DOHH2 (cell line): ENCODE results near the gene PRKAR2B.

Experiments
- H3F3A ChIP-seq: fragments of 200-600 bp; sonication (generic), shearing (Covaris generic); 2 replicates; pipeline ENCODE4 v1.6.0; 2016; ENCODE audit warnings: antibody characterized with exemption, mild to moderate bottlenecking; ENCODE audit not compliant: control insufficient read depth, insufficient read depth
- H3K27ac ChIP-seq: fragments of 200-600 bp; sonication (generic); 2 replicates; pipeline ENCODE4 v1.5.1; 2014; ENCODE audit warnings: low read depth, mild to moderate bottlenecking, low read length, moderate library complexity
- H3K27me3 ChIP-seq: fragments of 200-600 bp; sonication (generic); 2 replicates; pipeline ENCODE4 v1.6.1; 2014; ENCODE audit warnings: mild to moderate bottlenecking, low read length, mixed read lengths; ENCODE audit not compliant: control insufficient read depth
- H3K36me3 ChIP-seq: fragments of 200-600 bp; sonication (generic); 2 replicates; pipeline ENCODE4 v1.6.1; 2014; ENCODE audit warnings: mild to moderate bottlenecking, low read length, moderate library complexity, mixed read lengths; ENCODE audit not compliant: control insufficient read depth
- H3K4me1 ChIP-seq: fragments of 200-600 bp; sonication (generic); 2 replicates; pipeline ENCODE4 v1.6.1; 2014; ENCODE audit warnings: mild to moderate bottlenecking, low read length, mixed read lengths; ENCODE audit not compliant: control insufficient read depth
- H3K4me2 ChIP-seq: fragments of 200-600 bp; sonication (generic); 2 replicates; pipeline ENCODE4 v1.6.0; 2014; ENCODE audit warnings: mild to moderate bottlenecking, low read length, moderate library complexity
- H3K4me3 ChIP-seq: fragments of 200-600 bp; sonication (generic); 2 replicates; pipeline ENCODE4 v1.5.1; 2014; ENCODE audit warnings: mild to moderate bottlenecking, low read length, mixed read lengths
- H3K79me2 ChIP-seq: fragments of 200-600 bp; sonication (generic); 2 replicates; pipeline ENCODE4 v1.6.1; 2014; ENCODE audit warnings: mild to moderate bottlenecking, low read length, mixed read lengths; ENCODE audit not compliant: control insufficient read depth
- H3K9me2 ChIP-seq: fragments of 200-600 bp; sonication (generic); replicated peaks from 2 replicates; pipeline ENCODE4 v1.6.1; 2014; ENCODE audit warnings: mild to moderate bottlenecking, low read length, mixed read lengths; ENCODE audit not compliant: control insufficient read depth
- H3K9me3 ChIP-seq: fragments of 200-600 bp; sonication (generic); 2 replicates; pipeline ENCODE4 v1.6.1; 2014; ENCODE audit warnings: antibody characterized with exemption, low read length, mixed read lengths; ENCODE audit not compliant: control insufficient read depth, insufficient read depth
- H4K20me1 ChIP-seq: fragments of 200-600 bp; sonication (generic); 2 replicates; pipeline ENCODE4 v1.6.0; 2014; ENCODE audit warnings: low read depth, mild to moderate bottlenecking, antibody characterized with exemption, low read length, moderate library complexity; ENCODE audit not compliant: control insufficient read depth, insufficient read depth
- CTCF ChIP-seq: fragments of 200-600 bp; sonication (generic); IDR thresholded peaks from one replicate; pipeline ENCODE4 v1.5.1; 2014; ENCODE audit warnings: antibody characterized with exemption, mild to moderate bottlenecking, low read depth, low read length; ENCODE audit not compliant: poor library complexity, severe bottlenecking
- EZH2phosphoT487 ChIP-seq: fragments of 200-600 bp; sonication (generic); IDR thresholded peaks from 2 replicates; pipeline ENCODE4 v1.6.1; 2017; ENCODE audit warnings: borderline replicate concordance, mild to moderate bottlenecking, antibody characterized with exemption, low read length, moderate library complexity, mixed read lengths

The PRKAR2B gene

GRCh38 chr7:107043491-107043890, 1.0 kb upstream of the PRKAR2B start:
- H3F3A ChIP-seq, result peaks cover 13% of the 10 kb centered on the region
- no peak overlapping the region for H3K4me2 ChIP-seq
- H3K4me1 ChIP-seq, result peaks cover 47% of the 10 kb centered on the region
- no peaks in the 10 kb centered on the region for H3K27me3 ChIP-seq
- peaks cover 38% of the 10 kb centered on the region for H3K79me2 ChIP-seq
- H3K9me2 ChIP-seq, result no peaks in the 10 kb centered on the region
- no peaks in the 10 kb centered on the region for H3K9me3 ChIP-seq
- TF ChIP-seq CTCF (no peak), EZH2phosphoT487 (no peak)
- H3K36me3 ChIP-seq, result peaks cover 31% of the 10 kb centered on the region
- H3K27ac ChIP-seq, result 0 out of 2 replicates have a peak overlapping the region, but pooled peaks have one; percentile 5
- no peak overlapping the region for H3K4me3 ChIP-seq
- H4K20me1 ChIP-seq, result peaks cover 11% of the 10 kb centered on the region; the same call in 1 of the 2 replicates

- 0 out of 2 replicates have a peak overlapping the region, but pooled peaks have one; percentile 5 for H3K27ac ChIP-seq
- H4K20me1 ChIP-seq, result peaks cover 11% of the 10 kb centered on the region; the same call in 1 of the 2 replicates
- H3K4me1 ChIP-seq, result peaks cover 51% of the 10 kb centered on the region
- TF ChIP-seq CTCF (no peak), EZH2phosphoT487 (no peak)
- no peaks in the 10 kb centered on the region for H3K9me3 ChIP-seq
- H3K36me3 ChIP-seq, result peaks cover 36% of the 10 kb centered on the region
- no peaks in the 10 kb centered on the region for H3K9me2 ChIP-seq
- peaks cover 13% of the 10 kb centered on the region for H3F3A ChIP-seq
- no peaks in the 10 kb centered on the region for H3K27me3 ChIP-seq
- peak overlapping the region; percentile 92 for H3K4me2 ChIP-seq
- H3K79me2 ChIP-seq, result peaks cover 43% of the 10 kb centered on the region
- peak overlapping the region; percentile 79 for H3K4me3 ChIP-seq
Observed at GRCh38 chr7:107043921-107044346, 571 bp upstream of the PRKAR2B start.

DNA sequence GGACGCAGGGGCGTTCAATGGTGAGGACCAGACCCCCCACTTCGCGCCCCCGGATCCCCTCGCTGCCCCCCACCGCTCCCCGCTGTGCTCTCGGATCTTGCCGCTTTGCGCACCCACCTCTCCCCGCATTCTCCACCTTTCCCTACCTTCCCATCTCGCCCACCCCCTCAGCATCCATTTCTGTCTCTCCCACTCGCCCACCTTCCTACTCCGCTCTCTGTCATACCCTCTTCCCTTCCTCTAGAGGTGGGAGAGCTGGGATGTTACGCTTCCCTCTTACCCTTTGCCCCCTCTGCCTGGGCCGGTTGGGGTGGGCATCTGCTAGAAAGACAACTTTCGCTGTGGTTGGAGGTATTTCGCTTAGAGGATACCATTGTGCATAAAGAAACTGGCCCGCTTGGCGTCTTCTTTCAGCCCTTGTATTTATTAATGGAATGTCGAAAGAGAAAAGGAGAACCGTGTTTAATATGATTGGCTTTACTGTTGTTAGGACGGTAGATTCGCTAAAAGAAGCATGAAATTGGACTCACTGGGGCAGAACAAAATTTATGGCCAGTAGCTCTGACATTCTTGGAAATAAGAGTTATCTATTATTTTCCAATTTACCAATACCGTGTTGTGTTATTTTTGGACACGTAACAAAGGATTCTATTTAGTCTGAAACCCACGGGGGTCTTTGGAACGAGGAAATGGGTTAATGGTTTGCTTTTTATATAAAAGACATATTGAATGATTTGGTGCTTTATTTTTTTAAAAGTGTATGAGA, 873 bp downstream of the PRKAR2B start:
- Histone ChIP-seq H3K9me3 (no peaks in the 10 kb centered on the region), H3K4me3 (peak overlapping the region; percentile 97), H3K79me2 (peaks cover 57% of the 10 kb centered on the region), H3K4me2 (peak overlapping the region; percentile 64), H3K27me3 (no peaks in the 10 kb centered on the region), H3K27ac (peak overlapping the region; percentile 53), H3F3A (peaks cover 11% of the 10 kb centered on the region), H3K9me2 (no peaks in the 10 kb centered on the region), H4K20me1 (peaks cover 11% of the 10 kb centered on the region; the same call in 1 of the 2 replicates), H3K36me3 (peaks cover 40% of the 10 kb centered on the region), H3K4me1 (peaks cover 55% of the 10 kb centered on the region)
- no peak for TF ChIP-seq CTCF
- no peak for TF ChIP-seq EZH2phosphoT487
